Hair follicular keratinocyte (primary cell): ENCODE results near the gene MAPK4. TPM values are rescaled to one million over a fixed set of nuclear protein-coding genes. Genes with fewer than 3 reads are reported as not detected.

ENCODE experiments used
- total RNA-seq: library from RNA; depleted of rRNA; stranded (reverse); fragments of >200 nt; gene quantifications from 2 replicates; pipeline ENCODE4 v1.2.3, GENCODE V29; 2015

MAPK4 gene
- total RNA-seq, result not detected in 2 replicates

DNA sequence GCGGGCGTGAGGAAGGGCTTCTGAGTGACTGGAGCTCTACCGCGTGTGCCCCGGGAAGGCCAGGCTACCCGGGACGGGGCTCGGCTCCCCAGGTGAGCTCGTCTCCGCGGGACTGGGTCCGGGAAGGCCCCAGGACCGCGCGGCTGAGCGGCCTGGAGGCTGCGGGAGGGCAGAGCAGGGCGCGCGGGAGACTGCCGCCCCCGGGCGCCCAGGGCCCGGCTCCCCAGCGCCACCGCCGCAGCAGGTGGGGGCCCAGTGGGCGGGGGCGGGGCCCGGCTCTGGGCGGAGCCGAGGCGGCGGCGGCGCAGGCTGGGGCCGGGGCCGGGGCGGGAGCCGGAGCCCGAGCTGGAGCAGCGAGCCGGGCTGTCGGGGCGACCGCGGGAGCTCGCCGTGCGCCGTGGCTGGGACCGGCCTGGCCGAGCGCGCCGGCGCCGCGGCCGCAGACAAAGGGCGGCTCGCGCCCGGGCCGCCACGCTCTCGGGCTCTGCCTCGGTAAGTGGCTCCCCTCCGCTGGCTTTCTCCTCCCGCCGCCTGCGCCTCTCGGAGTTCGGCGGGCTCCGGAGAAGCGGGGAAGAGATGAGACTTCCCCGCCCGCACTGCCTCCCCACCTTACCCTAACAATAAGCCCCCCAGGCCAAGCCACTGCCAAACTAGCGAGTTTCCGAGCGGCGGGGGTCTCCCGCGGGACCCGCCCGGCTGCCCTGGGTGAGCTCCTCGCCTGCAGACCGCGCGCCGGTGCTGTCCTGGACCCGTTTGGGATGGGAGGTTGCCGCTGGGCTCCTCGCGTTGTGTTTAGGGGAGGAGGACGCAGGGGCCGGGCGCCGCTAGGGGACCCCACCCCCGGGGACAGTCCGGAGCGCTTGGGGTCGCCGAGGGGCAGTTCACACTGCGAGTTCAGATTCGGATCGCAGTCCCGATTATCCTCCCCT lies at the start of gene MAPK4:
Gene MAPK4 (plus strand): TSS at position 336 of the 929 bp plus-strand sequence. CDS start 103,872 bp downstream, outside the sequence.

Other genes with a start within 250 kb of the MAPK4 start
- gene SKA1, start 185.0 kb upstream of the MAPK4 start, total RNA-seq, result 11.4 and 20.0 TPM in 2 replicates